Loucy (cell line): ENCODE measurements around the gene PEAR1.

ENCODE experiments used
- H2AFZ ChIP-seq: fragments of 200-600 bp; sonication (generic); 2 replicates; pipeline ENCODE4 v1.6.0; 2016; ENCODE audit warnings: antibody characterized with exemption, mild to moderate bottlenecking, low read length, moderate library complexity
- H3F3A ChIP-seq: fragments of 200-600 bp; 2 replicates; pipeline ENCODE4 v1.6.0; 2016; ENCODE audit warnings: antibody characterized with exemption, low read depth, mild to moderate bottlenecking
- H3K27me3 ChIP-seq: fragments of 200-600 bp; sonication (generic); 2 replicates; pipeline ENCODE4 v1.6.1; 2014; ENCODE audit warnings: low read length, mild to moderate bottlenecking; ENCODE audit not compliant: insufficient read depth, poor library complexity, severe bottlenecking
- H3K36me3 ChIP-seq: fragments of 200-600 bp; sonication (generic); 2 replicates; pipeline ENCODE4 v1.6.1; 2016; ENCODE audit warnings: low read length; ENCODE audit not compliant: insufficient read depth
- H3K4me1 ChIP-seq: fragments of 200-600 bp; sonication (generic); 2 replicates; pipeline ENCODE4 v1.5.1; 2014; ENCODE audit warnings: low read length, mild to moderate bottlenecking; ENCODE audit not compliant: insufficient read depth, poor library complexity, severe bottlenecking
- H3K4me2 ChIP-seq: fragments of 200-600 bp; sonication (generic); 2 replicates; pipeline ENCODE4 v1.6.0; 2014; ENCODE audit warnings: antibody characterized with exemption, low read length, low read depth, mild to moderate bottlenecking; ENCODE audit not compliant: poor library complexity, severe bottlenecking
- H3K4me3 ChIP-seq: fragments of 200-600 bp; sonication (generic); 2 replicates; pipeline ENCODE4 v1.5.1; 2014; ENCODE audit warnings: low read length, mild to moderate bottlenecking, mixed read lengths; ENCODE audit not compliant: poor library complexity, severe bottlenecking
- H3K79me2 ChIP-seq: fragments of 200-600 bp; sonication (generic); 2 replicates; pipeline ENCODE4 v1.6.1; 2014; ENCODE audit warnings: low read length; ENCODE audit not compliant: insufficient read depth
- H3K9ac ChIP-seq: fragments of 200-600 bp; sonication (generic); 2 replicates; pipeline ENCODE4 v1.6.0; 2014; ENCODE audit warnings: mild to moderate bottlenecking, low read depth, low read length, moderate library complexity; ENCODE audit not compliant: poor library complexity, severe bottlenecking
- H3K9me2 ChIP-seq: fragments of 200-600 bp; sonication (generic); replicated peaks from 2 replicates; pipeline ENCODE4 v1.6.1; 2016; ENCODE audit warnings: low read depth, low read length, mixed read lengths
- H3K9me3 ChIP-seq: fragments of 200-600 bp; sonication (generic); 2 replicates; pipeline ENCODE4 v1.6.1; 2014; ENCODE audit warnings: mild to moderate bottlenecking, antibody characterized with exemption, low read length, low read depth; ENCODE audit not compliant: insufficient read depth
- H4K20me1 ChIP-seq: fragments of 200-600 bp; sonication (generic); 2 replicates; pipeline ENCODE4 v1.6.0; 2014; ENCODE audit warnings: antibody characterized with exemption, low read length, mild to moderate bottlenecking; ENCODE audit not compliant: insufficient read depth, poor library complexity, severe bottlenecking
- EZH2phosphoT487 ChIP-seq: fragments of 200-600 bp; IDR thresholded peaks from 2 replicates; pipeline ENCODE4 v1.6.1; 2018; ENCODE audit warnings: antibody characterized with exemption, mild to moderate bottlenecking, moderate library complexity, borderline replicate concordance
- TF ChIP-seq, protein P1 (sequence below): fragments of 200-600 bp; sonication (generic); conservative IDR thresholded peaks from 2 replicates; pipeline ENCODE4 v1.5.1; 2014; ENCODE audit warnings: mild to moderate bottlenecking, antibody characterized with exemption, low read length

PEAR1 gene

DNA sequence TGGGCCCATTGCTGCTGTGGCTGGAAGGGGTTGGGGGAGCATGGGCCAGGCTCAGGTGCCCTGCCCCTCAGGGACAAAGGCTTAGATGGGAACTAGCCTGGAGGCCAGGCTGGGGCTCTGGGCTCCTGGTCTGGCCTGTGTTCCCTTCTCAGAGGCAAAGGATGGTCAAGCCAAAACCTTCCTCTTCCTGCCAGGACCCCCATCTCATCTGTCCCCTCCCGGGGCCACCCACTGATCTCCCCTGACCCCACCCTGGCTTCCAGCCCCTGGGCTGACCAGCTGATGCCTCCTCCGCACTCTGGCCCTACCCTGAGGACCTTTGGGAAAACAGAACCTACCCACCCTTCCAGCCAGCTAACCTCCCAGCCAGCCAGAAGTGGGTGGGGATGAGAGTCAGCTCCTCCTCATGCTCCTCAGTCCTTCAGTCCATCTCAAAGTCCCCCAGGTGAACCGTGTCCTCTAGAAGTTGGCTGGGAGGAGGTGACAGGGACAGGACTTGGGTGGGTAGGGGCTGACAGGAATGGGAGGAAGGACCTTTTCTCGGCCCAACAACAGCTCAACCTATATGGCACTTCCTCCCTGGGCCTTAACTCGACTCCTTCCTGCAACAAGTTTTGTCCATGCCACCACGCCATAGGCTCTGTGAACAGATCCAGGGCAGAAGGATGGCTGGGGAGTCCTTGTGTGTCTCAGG lies 7.5 kb downstream of the PEAR1 start:
- no peak overlapping the region for H3K4me2 ChIP-seq
- no peak overlapping the region for H3K9ac ChIP-seq
- H3F3A ChIP-seq: no peaks in the 10 kb centered on the region
- H3K4me1 ChIP-seq: no peaks in the 10 kb centered on the region
- H3K9me3 ChIP-seq: no peaks in the 10 kb centered on the region
- no peaks in the 10 kb centered on the region for H3K9me2 ChIP-seq
- H4K20me1 ChIP-seq: no peaks in the 10 kb centered on the region
- no peaks in the 10 kb centered on the region for H3K36me3 ChIP-seq
- no peaks in the 10 kb centered on the region for H3K27me3 ChIP-seq
- no peak for TF ChIP-seq EZH2phosphoT487
- TF ChIP-seq, protein P1, sequence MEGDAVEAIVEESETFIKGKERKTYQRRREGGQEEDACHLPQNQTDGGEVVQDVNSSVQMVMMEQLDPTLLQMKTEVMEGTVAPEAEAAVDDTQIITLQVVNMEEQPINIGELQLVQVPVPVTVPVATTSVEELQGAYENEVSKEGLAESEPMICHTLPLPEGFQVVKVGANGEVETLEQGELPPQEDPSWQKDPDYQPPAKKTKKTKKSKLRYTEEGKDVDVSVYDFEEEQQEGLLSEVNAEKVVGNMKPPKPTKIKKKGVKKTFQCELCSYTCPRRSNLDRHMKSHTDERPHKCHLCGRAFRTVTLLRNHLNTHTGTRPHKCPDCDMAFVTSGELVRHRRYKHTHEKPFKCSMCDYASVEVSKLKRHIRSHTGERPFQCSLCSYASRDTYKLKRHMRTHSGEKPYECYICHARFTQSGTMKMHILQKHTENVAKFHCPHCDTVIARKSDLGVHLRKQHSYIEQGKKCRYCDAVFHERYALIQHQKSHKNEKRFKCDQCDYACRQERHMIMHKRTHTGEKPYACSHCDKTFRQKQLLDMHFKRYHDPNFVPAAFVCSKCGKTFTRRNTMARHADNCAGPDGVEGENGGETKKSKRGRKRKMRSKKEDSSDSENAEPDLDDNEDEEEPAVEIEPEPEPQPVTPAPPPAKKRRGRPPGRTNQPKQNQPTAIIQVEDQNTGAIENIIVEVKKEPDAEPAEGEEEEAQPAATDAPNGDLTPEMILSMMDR: no peak
- H2AFZ ChIP-seq: no peak overlapping the region
- no peaks in the 10 kb centered on the region for H3K79me2 ChIP-seq
- H3K4me3 ChIP-seq: no peak overlapping the region

DNA sequence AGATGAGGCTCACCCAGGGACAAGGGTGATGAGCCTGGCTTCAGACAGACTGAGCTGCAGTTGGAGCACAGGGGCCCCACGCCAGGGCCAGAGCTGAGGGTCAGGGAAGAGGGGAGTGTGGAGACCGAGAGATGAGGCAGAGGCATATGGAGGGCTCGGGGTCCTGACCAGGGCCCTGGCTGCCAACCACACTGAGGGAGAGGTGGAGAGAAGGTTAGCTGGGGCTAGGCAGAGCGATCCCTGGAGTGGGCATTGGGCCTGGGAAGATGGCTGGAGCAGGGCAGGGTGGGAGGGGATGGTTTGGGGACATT lies 8.0 kb downstream of the PEAR1 start:
- Histone ChIP-seq H3K4me1 (no peaks in the 10 kb centered on the region), H3K9me3 (no peaks in the 10 kb centered on the region), H3F3A (no peaks in the 10 kb centered on the region), H3K27me3 (no peaks in the 10 kb centered on the region), H3K9ac (no peak overlapping the region), H2AFZ (no peak overlapping the region), H3K79me2 (no peaks in the 10 kb centered on the region), H4K20me1 (no peaks in the 10 kb centered on the region), H3K4me2 (no peak overlapping the region), H3K36me3 (no peaks in the 10 kb centered on the region), H3K9me2 (no peaks in the 10 kb centered on the region), H3K4me3 (no peak overlapping the region)
- no peak for TF ChIP-seq EZH2phosphoT487
- TF ChIP-seq, protein P1: no peak

DNA sequence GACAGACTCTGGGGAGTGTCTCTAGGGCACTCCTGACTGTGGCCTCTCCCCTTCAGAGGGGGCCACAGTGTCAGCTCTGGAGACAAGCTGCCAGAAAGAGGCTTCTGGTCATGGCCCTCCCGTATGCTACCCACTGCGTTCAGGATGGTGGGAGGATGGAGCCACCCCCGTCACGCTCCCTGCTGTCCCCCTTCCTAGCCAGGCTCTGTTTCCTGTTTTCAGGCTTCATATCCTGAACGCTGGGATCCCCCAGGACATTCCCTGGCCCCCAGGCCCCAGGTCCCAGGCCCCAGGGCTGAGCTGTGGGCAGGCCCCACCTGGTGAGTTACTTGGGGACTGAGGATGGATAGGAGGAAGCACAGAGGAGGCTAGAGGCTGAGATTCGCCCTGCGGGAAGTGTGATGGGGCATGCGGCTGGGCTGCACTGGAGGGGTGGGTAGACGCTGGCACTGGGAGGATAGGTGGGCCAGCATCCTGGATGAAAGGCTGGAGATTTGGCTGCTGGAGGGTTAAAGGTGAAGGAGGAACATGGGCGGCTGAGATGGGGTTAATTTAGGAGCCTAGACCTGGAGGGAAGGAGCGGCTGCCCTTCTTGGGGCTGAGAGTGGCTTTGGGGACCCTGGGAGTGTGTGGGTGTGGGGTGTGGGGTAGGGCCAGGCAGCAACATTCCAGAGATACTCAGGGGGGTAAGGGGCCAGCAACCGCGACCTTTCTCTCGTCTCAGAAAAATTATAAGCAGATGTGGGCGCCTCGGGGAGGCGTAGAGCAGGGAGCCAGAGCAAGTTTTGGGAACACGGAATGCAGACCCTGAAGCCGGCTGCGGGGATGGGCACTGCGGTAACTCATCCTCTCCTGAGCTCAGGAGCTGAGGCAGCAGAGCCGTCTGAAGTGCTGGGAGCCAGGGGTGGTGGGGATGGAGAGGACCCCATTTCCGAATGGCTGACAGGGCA lies 8.7 kb downstream of the PEAR1 start:
- Histone ChIP-seq H3F3A (no peaks in the 10 kb centered on the region), H3K36me3 (no peaks in the 10 kb centered on the region), H3K4me2 (no peak overlapping the region), H2AFZ (no peak overlapping the region), H3K27me3 (no peaks in the 10 kb centered on the region), H3K4me3 (no peak overlapping the region), H3K4me1 (peaks cover 5% of the 10 kb centered on the region), H3K9ac (no peak overlapping the region), H4K20me1 (no peaks in the 10 kb centered on the region), H3K9me3 (no peaks in the 10 kb centered on the region), H3K9me2 (no peaks in the 10 kb centered on the region), H3K79me2 (no peaks in the 10 kb centered on the region)
- TF ChIP-seq, protein P1: no peak
- no peak for TF ChIP-seq EZH2phosphoT487
